COR-L47 (cell line): ENCODE measurements around the gene REM1.
"Not testable (repeated sequence)": the region's sequence is repeated elsewhere in the genome, so short reads cannot be mapped to it uniquely, and the experiment has no call there.

Experiments
- DNase-seq: peaks from one replicate; lab custom pipeline; 2025; lab: John Stamatoyannopoulos, UW

The REM1 gene

GRCh38 chr20:31485450-31486339 is 10.6 kb downstream of the REM1 start:
- no peak for DNase-seq

GRCh38 chr20:31488115-31488514 is 13.0 kb downstream of the REM1 start:
- no peak for DNase-seq

- DNase-seq, result no peak
Observed at GRCh38 chr20:31489152-31489551, 14.1 kb downstream of the REM1 start.

GRCh38 chr20:31490752-31491151 is 15.7 kb downstream of the REM1 start:
- no peak for DNase-seq

GRCh38 chr20:31494131-31494530 is 19.0 kb downstream of the REM1 start:
- DNase-seq, result no peak

GRCh38 chr20:31496761-31497295 is 21.7 kb downstream of the REM1 start:
- peak; percentile 58 for DNase-seq

GRCh38 chr20:31497838-31498540 is 22.9 kb downstream of the REM1 start:
- DNase-seq, result no peak

GRCh38 chr20:31500527-31500926 is 25.4 kb downstream of the REM1 start:
- no peak for DNase-seq

GRCh38 chr20:31502884-31503673 is 28.0 kb downstream of the REM1 start:
- peak; percentile 69 for DNase-seq

GRCh38 chr20:31505903-31506302 is 30.8 kb downstream of the REM1 start:
- DNase-seq, result no peak

GRCh38 chr20:31508517-31509244 is 33.6 kb downstream of the REM1 start:
- DNase-seq, result no peak

GRCh38 chr20:31514154-31515071 is 39.3 kb downstream of the REM1 start, which contains the start of gene HM13:
Gene HM13, plus strand, starts transcription at chr20:31514442. Its CDS starts 110 bp downstream, at chr20:31514552.
- DNase-seq, result peak; percentile 92

GRCh38 chr20:31515072-31515774 is 40.1 kb downstream of the REM1 start:
- no peak for DNase-seq

- DNase-seq, result no peak
Observed at GRCh38 chr20:31515775-31516107, 40.7 kb downstream of the REM1 start.

- no peak for DNase-seq
Observed at GRCh38 chr20:31516166-31516565, 41.1 kb downstream of the REM1 start.

GRCh38 chr20:31516651-31517050 is 41.6 kb downstream of the REM1 start:
- no peak for DNase-seq

GRCh38 chr20:31517373-31517772 is 42.3 kb downstream of the REM1 start:
- peak; percentile 61 for DNase-seq

- DNase-seq, result not testable (repeated sequence)
Observed at GRCh38 chr20:31521267-31521666, 46.2 kb downstream of the REM1 start.

- no peak for DNase-seq
Observed at GRCh38 chr20:31522731-31523130, 47.6 kb downstream of the REM1 start.
